Ishikawa (cell line): ENCODE data around the gene PIEZO2.

Source experiments
- CEBPB ChIP-seq: IDR thresholded peaks from 2 replicates; pipeline ENCODE4 v1.6.1; 2012
- CREB1 ChIP-seq: IDR thresholded peaks from 2 replicates; pipeline ENCODE4 v1.6.1; 2012; ENCODE audit warnings: low read depth
- EP300 ChIP-seq: IDR thresholded peaks from 2 replicates; pipeline ENCODE4 v1.6.1; 2012; ENCODE audit warnings: borderline replicate concordance
- FOXM1 ChIP-seq: IDR thresholded peaks from 2 replicates; pipeline ENCODE4 v1.6.1; 2012; ENCODE audit warnings: low read depth, borderline replicate concordance
- RAD21 ChIP-seq: IDR thresholded peaks from 2 replicates; pipeline ENCODE4 v1.6.1; 2012; ENCODE audit warnings: low read depth

GRCh38 chr18:11153097-11153496 lies 3.7 kb upstream of the PIEZO2 start:
- no peak for TF ChIP-seq CEBPB
- TF ChIP-seq FOXM1, result no peak
- no peak for TF ChIP-seq CREB1
- TF ChIP-seq EP300, result no peak
- no peak for TF ChIP-seq RAD21
